HUDEP-2 (cell line): ENCODE measurements around the gene TRAK1.
"Not testable (repeated sequence)": the region's sequence is repeated elsewhere in the genome, so short reads cannot be mapped to it uniquely, and the experiment has no call there.

Experiments
- DNase-seq, 76 experiments: peaks; one replicate each; lab custom pipeline; 2025; ENCODE audit not compliant: unreplicated experiment in 76 of 76; lab: John Stamatoyannopoulos, UW

The TRAK1 gene

DNA sequence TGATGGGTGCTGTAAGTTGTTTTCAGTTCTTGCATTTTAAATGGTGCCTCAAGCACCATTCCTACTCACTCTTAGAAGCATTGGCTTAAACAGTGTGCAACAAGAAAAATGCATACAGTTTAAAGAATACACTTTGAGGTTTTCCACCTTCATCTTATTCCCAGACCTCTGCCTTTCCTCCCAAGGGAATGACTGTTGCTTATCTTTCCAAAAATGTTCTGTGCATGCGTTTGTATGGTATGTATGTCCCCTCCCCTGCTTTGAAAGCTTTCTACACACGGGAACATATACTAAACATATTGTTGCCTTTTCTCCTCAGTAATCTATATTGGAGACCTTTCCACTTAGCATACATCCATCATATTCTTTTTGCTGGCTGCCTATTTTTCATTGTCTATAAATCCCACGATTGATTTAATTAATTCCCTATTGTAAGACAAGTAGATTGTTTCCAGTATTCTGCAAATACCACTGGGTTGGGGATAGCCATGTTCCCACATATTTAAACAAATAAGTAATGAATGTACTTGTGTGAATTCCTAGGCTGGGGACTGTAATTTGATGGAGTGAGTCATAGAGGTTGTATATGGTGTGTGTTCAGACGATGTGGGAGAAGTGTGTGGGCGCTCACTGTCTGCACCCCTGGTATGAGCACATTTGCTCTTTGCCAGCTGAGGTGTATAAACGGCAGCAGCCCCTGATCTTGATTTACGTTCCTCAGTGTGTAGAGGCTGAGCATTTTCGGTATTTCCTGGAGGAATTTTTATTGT is 5.8 kb downstream of the TRAK1 start:
- no peak for DNase-seq

DNA sequence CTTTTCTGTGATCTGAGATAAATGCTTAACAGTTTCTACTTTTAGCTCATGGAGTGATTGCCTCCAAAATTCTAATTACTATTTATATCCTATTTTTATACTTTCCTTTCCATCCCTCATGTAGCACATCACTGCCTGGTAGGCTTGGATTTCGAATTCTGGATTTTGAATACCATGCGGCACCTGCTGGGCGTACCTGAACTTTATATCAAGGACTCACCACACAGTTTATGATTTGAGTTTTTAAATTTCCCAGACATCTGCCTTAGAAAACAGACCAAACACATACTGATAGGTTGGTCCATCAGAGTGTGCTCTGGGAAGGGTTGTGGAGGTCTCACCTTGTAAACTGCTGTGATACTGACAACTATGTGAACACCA is 6.4 kb downstream of the TRAK1 start:
- no peak for DNase-seq

DNA sequence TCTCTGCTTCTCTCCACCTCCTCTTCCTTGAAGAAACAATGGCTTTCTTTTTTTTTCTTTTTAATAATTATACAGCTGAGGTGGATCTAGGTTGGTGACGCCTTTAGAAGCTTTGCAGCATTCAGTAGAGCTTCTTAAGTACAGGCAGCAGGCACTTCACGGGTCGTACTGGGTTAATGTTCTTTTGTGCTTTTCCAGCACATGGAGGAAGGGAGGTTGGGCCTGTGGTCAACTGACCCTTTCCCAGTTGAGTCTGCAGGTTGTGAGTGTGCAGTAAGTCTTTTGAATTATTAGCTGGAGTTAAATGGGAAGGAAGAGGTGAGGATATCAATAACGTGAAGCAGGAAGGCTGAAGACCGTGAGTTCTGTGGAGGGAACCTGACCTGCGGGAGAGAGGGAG is 7.0 kb downstream of the TRAK1 start:
- no peak for DNase-seq

DNA sequence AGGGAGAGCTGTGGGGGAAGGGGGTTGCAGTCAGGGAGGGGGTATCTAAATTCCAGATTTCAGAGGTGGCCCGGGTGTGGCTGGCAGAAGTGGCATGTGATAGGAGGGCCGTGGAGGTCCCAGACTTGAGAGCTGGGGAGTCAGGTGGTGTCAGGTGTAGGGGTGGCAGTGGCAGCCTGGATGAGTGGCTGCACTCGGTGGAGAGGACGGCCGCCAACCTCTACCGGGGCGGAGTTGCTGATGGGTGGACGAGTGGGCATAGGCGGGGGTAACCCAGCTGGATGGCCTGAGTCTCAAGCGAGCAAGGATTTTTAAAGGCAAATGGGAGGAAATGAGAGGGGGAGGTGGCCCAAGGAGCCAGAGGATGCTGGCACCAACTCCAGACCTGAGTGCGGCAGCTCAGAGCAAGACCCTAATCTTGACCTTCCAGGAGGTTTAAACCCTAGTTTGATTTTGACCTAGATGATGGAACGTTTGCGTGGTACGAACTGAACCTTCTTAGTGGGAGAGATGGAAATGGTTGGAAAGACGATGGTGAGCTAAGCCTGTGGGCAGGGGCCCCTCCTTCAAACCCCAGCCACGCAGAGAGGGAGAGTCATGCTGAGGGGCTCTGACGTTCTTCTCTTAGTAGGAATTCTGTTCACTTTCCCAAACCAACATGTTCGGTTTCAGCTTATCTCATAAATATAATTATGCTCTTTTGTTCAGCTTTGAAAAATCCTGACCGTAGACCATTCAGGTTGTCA is 8.0 kb downstream of the TRAK1 start:
- no peak for DNase-seq

DNA sequence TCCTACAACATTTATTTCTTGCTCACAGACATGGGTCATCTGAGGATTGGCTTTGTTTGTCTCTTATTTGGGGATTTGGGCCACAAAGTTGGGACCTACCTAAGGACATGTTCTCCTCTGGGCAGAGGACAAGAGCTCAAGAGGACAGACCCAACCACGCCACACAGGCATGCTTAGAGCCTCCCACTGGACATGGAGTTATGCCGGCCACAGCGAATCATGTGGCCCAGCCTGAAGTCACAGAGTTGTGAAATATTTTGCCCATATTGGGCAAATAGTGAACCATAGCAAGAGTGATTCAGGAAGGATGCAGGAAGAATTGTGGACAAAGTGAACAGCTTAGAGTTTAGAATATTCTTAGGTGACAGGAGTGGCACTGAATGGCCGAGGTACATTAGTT is 9.9 kb downstream of the TRAK1 start:
- no peak for DNase-seq

DNA sequence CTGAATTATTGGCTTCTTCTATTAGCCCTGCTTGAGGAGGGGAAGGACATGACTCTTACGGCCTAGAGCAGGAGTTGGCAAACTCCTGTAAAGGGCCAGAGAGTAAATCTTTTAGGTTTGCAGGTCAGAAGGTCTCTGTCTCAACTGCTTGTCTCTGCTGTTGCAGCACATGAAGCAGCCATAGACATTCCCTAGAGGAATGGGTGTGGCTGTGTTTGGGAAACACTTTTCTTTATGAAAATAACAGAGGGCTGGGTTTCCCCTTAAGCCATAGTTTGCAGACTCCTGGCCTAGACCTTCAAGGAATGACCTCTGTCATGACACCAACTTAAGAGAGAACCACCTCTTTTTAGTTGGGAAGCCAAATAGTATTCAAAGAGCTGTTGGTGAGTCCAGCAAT is 10.3 kb downstream of the TRAK1 start:
- no peak for DNase-seq

DNA sequence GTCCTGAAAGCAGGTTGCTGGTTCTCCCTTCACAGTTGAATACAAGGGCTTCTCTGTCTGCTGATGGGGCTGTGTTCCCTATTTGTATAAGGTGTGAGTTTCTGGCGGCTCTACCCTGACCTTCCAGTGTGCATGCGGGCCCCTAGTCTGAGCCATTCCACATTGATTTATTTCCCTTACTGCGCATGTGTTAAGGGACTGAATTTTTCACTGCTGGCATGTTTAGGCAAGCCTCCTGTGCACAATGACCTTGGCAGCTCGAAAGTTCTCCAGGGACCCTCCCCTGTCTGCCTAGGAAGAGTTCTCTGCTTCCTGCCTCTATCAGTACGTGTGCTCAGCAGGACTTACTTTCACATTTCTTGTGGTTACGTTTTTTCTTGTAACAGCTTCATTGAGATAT is 11.4 kb downstream of the TRAK1 start:
- no peak for DNase-seq

DNA sequence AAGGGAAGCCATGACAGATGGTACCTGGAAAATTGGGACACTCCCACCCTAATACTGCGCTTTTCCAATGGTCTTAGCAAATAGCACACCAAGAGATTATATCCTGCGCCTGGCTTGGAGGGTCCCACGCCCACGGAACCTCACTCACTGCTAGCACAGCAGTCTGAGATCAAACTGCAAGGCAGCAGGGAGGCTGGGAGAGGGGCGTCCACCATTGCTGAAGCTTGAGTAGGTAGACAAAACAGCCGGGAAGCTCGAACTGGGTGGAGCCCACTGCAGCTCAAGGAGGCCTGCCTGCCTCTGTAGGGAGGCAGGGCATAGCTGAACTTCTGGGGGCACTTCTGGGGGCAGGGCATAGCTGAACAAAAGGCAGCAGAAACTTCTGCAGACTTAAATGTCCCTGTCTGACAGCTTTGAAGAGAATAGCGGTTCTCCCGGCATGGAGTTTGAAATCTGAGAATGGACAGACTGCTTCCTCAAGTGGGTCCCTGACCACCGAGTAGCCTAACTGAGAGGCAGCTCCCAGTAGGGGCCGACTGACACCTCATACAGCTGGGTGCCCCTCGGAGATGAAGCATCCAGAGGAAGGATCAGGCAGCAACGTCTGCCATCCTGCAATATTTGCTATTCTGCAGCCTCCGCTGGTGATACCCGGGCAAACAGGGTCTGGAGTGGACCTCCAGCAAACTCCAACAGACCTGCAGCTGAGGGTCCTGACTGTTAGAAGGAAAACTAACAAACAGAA is 12.9 kb downstream of the TRAK1 start:
- DNase-seq = not testable (repeated sequence)

DNA sequence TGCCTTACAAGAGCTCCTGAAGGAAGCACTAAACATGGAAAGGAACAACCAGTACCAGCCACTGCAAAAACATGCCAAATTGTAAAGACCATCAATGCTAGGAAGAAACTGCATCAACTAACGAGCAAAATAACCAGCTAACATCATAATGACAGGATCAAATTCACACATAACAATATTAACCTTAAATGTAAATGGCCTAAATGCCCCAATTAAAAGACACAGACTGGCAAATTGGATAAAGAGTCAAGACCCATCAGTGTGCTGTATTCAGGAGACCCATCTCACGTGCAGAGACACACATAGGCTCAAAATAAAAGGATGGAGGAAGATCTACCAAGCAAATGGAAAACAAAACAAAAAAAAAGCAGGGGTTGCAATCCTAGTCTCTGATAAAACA is 14.8 kb downstream of the TRAK1 start:
- DNase-seq = not testable (repeated sequence)

DNA sequence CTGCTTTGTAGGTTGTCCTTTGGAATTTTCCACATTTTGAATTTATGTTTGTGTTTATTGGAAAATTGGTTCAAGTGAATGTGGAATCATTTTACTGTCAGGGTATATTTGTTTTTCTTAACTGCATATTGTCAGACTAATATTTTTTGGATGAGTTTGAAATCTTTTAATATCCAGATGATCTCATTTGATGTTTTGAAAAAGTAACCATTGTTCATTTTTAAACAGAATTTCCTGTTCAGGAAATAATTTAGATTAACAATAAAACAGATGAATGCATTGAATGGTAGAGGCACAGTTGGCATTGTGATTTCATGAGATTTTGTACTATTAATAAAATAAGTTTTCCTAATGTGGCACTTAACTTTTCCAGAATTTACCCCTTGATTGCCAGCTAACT is 15.5 kb downstream of the TRAK1 start:
- DNase-seq = no peak

DNA sequence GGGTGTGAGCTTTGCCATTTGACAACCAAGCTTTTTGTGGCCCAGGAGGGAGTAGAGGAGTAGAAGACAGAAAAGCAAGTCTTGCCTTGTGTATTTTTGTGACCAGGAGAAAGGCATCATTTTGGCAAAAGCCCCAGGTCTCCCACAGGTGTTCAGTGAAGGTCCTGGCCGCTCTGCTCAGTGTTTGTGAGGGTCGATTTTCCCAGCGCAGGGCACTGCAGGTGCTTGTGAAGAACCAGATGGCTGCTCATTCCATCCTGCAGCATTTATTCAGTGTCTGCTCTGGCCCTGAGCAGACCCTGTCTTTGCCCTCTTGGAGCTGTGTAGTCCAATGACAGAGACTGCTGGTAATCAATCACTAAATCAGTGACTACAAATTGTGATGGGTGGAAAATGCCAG is 19.5 kb downstream of the TRAK1 start:
- DNase-seq = no peak

DNA sequence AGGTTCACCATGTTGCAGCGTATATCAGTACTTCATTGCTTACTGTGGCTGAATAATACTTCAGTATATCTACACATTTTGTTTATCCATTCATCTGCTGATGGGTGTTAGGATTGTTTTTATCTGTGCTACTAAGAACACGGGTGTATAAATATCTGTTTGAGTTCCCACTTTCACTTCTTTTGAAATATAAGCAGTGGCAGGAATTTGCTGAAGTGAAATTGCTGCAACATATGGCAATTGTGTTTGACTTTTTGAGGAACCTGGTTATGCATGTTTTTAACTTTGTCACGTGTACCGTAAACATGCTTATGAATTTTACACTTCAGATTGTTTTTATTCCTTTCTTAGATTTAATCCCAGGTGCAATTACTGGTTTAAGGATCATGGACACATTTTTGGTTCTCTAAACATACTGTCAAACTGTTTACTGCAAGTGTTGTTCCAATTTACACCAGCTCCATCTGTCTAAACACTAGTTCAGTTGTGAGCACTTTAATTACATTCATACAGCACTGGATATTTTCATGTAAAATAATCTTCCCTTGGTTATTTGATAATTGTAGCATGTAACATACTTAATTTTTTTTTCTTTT is 23.1 kb downstream of the TRAK1 start:
- DNase-seq = no peak

DNA sequence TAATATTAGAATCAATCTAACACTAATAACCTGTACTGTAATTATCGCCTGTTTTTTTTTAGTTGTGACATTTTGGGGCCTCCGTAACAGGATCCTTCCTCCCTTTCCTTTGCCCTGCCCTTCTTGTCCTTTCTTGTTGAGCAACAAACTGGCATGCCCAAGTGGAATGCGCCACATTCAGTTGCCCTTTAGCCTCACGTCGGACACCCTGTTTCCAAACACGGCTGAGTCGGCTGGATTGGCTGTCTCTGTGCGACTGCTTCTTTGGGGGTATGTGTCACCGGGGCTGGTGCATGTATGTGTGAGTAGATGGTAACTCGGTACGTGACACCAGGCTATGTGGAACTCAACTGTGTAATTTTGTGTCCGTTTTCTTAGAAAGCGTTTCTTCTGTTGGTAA is 24.1 kb downstream of the TRAK1 start:
- no peak for DNase-seq

DNA sequence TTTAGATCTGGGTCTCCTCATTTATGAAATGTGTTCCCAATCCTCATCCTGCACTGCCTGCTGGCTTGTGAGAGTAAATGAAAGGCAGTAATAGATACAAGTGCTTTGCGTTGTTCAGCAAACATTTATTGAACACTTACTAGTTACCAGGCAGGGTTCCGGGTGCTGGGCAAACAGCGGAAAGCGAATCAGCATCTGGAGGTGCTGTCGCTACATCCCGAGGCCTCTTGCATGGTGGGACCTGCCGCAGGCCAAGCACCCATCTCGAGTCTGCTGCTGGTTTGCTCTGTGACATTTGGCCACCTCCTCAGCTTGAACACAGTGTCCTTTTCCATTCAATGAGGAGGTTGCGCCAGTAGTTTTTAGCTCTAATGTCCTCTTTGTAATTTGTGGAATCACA is 24.8 kb downstream of the TRAK1 start:
- no peak for DNase-seq

DNA sequence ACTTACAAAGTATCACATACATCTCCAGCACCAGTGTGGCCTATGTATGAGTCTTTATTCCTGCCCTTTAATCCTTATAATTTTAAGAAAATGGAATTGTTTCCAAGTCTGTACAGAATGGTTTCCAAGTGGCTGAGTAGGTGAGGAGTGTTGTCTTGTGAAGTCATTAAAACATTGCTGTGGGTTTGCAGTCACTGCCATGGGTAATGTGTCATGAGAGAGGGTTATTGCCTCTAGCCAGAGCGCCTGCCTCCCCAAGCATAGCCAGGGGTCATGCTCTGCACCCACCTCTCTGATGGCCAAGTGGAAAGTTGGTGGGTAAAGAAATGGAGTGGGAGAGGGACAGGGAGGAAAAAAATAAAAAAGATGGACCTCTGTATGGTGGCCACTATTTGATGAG is 25.3 kb downstream of the TRAK1 start:
- no peak for DNase-seq

DNA sequence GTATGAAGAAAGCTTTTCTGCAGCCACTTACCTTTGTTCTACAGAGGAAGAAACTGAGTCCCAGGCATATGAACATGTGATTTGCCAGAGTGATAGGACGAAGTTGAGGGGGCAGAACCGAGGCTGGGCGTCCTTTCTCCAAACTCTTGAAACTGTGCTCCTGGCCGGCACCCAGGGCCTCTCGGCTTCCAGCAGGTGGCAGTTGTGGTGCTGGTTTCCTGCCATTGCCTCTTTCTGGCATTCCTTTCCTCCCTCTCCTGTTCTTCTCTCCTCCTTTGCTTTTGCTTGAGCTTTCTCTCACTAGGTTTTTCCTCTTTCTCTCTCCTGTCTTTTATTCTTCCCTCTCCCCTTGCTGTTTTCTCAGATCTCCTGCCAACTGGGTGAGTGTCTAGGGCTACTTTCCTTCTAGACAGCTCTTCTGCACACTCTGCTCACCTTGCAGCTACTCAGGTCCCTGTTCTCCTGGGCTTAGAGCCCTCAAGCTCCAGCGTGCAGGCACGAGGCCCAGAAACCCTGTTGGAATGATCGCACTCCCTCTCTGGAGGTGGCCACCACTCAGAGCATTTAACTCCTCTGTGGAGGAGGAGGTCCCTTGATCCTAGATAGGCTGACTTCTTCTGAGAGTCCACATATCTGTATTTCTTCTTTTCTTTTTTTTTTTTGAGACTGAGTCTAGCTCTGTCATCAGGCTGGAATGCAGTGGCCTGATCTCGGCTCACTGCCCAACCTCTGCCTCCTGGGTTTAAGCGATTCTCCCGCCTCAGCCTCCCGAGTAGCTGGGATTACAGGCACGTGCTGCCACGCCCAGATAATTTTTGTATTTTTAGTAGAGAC is 26.2 kb downstream of the TRAK1 start:
- DNase-seq = peak in 30 of 76 experiments; percentile 0 to 47 (median 16)

DNA sequence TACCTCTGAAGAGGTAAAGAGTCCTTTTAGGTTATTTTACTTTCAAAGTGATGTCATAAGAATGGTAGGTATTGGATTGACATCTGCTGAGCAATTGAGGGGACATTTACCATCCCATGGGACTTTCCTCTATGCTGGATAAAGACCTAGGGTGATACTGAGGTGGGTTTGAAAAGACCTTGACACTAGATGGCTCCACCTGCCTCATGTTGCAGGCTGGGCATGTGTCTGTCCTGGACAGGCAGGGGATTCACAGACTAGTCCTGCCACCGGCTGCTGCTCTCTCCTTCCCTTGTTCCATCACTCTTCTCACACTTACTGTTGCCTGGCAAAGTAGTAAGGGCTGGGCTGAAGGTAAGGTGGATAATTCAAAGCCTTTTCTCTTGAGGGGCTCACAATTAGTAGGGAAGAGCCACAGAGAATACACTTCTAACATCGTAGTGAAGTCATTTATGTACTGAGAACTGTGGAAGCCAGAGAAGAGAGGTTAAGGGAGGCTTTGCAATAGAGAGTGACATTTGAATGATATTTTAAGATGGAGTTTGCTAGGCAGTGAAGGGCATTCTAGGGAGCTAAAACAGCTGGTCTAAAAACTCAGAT is 27.7 kb downstream of the TRAK1 start:
- peak in 45 of 76 experiments; percentile 5 to 57 (median 25) for DNase-seq

DNA sequence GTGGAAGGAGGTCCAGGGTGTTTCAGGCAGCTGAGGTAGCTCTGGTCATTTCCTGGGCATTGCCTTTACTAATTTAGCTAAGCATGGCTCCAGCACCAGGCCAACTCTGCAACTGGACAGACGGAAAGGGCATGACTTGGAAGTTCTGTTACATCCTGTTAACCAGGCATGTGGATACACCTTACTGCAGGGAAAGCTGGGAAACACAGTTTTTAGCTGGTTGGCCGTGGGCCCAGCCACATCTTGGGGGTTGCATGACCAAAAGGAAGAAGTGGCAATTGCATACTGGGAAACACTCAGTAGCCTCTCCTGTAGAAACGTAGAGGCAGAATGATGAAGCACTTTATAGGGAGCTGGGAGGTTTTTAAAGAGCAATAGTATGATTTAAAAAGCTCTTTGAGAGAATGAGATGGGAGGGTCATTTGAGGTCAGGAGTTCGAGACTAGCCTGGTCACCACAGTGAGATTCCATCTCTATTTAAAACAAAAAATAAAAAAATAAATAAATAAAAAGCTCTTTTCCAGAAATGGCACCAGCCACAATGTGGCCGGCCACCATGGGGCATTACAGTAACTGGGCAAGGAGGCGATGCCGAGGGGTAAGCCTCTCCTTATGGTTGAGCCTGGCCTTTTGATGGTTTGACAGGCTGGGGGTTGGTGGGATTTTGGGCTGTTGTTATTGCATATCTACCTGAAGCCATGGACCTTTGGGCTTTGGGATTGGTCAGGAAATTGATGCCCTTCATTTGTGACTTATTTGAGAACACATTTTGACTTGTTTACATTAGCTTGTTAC is 28.6 kb downstream of the TRAK1 start:
- no peak for DNase-seq

DNA sequence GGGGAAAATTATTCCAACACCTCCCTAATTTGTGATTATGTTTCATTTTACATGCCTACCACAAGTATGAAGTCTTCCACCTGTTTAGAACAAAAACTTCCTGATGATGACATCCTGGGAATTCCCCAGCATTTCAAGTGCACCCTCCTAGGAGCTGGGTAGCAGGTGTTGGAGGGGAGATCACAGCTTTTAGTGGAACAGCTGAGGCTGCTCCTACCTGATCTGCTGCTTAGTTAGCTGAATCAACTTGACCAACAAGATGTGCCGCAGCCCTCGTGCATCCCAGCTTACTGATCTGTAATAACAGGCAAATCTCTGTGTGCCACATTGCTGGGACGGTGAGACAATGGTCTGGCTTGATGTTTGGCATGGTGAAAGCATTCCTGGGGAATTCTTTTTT is 29.7 kb downstream of the TRAK1 start:
- no peak for DNase-seq
